Lower leg skin (tissue), 3 donors: ENCODE data around the gene PASK.

ENCODE experiments used
- POLR2A ChIP-seq, 2 donors: fragments of 450-650 bp; IDR thresholded peaks; one replicate each; pipeline ENCODE4 v1.6.1; 2016 to 2017; ENCODE audit warnings: antibody characterized with exemption in 2 of 2, mild to moderate bottlenecking in 1 of 2, moderate library complexity in 1 of 2
- TF ChIP-seq, protein P1 (sequence below), 3 donors: fragments of 450-650 bp; IDR thresholded peaks; one replicate each; pipeline ENCODE4 v1.5.1; 2016; ENCODE audit warnings: antibody characterized with exemption in 3 of 3, mild to moderate bottlenecking in 3 of 3, moderate library complexity in 2 of 3

DNA sequence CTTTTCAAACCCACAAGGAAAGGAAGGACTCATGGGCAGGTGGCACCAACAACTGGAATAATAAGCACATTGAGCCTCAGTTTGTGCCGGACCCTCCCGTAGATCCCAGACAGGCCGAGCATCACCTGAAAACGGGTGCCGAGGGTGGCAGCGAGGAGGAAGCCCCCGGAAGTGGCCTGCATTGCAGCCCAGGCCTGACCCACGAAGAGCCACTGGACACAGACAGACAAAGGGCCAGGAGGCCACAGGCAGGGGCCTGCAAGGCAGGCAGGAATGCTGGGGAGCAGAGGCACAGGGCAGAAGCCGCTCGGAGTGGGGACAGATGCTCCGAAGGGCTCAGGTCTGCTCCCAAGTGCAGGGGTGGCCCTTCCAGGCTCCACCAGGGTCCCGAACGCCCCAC is 78.9 kb downstream of the PASK start:
- TF ChIP-seq, protein P1, sequence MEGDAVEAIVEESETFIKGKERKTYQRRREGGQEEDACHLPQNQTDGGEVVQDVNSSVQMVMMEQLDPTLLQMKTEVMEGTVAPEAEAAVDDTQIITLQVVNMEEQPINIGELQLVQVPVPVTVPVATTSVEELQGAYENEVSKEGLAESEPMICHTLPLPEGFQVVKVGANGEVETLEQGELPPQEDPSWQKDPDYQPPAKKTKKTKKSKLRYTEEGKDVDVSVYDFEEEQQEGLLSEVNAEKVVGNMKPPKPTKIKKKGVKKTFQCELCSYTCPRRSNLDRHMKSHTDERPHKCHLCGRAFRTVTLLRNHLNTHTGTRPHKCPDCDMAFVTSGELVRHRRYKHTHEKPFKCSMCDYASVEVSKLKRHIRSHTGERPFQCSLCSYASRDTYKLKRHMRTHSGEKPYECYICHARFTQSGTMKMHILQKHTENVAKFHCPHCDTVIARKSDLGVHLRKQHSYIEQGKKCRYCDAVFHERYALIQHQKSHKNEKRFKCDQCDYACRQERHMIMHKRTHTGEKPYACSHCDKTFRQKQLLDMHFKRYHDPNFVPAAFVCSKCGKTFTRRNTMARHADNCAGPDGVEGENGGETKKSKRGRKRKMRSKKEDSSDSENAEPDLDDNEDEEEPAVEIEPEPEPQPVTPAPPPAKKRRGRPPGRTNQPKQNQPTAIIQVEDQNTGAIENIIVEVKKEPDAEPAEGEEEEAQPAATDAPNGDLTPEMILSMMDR (IDR thresholded peaks at IDR 0.05): no peak
- no peak for TF ChIP-seq POLR2A (IDR thresholded peaks at IDR 0.05)
